GDM1 (cell line): ENCODE measurements around the gene TARM1.
"Not testable (repeated sequence)": the region's sequence is repeated elsewhere in the genome, so short reads cannot be mapped to it uniquely, and the experiment has no call there.

Experiments
- DNase-seq: peaks from one replicate; lab custom pipeline; 2025; lab: John Stamatoyannopoulos, UW

The TARM1 gene

DNA sequence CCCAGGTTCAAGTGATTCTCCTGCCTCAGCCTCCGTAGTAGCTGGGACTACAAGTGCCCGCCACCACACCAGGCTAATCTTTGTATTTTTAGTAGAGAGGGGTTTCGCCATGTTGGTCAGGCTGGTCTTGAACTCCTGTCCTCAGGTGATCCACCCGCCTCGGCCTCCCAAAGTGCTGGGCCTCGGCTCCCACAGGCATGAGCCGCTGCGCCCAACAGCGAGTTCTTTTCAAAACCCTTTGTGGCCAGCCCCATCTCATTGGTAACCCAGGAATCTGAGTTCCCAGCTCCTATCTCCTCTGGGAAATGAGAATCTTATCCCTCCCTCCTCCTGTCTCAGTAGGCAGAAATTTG is 18.7 kb upstream of the TARM1 start:
- DNase-seq = not testable (repeated sequence)

DNA sequence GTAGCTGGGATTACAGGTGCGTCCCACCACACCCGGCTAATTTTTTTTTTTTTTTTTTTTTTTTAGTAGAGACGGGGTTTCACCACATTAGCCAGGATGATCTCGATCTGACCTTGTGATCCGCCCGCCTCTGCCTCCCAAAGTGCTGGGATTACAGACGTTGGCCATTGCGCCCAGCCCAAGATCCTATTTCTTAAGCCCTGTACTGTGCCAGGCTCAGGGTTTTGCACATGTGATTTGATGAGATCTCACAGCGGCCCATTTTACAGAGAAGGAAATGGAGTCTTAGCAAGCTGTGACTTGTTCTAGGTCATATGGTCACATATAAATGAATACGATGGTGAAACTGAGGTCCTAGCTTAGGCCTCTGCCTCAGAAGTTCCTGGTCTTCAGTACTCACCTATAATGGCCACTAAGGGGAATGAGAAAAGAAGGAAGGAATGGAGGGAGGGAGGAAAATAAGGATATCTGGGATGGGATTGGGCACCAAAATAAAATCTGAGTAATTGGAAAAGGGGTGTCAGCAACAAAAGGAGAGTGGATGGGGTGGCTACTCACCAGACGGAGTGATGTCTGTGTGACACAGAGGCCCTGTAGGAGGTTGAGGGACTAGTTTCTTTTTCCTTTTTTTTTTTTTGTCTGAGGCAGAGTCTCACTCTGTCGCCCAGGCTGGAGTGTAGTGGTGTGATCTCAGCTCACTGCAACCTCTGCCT is 18.2 kb upstream of the TARM1 start:
- no peak for DNase-seq

DNA sequence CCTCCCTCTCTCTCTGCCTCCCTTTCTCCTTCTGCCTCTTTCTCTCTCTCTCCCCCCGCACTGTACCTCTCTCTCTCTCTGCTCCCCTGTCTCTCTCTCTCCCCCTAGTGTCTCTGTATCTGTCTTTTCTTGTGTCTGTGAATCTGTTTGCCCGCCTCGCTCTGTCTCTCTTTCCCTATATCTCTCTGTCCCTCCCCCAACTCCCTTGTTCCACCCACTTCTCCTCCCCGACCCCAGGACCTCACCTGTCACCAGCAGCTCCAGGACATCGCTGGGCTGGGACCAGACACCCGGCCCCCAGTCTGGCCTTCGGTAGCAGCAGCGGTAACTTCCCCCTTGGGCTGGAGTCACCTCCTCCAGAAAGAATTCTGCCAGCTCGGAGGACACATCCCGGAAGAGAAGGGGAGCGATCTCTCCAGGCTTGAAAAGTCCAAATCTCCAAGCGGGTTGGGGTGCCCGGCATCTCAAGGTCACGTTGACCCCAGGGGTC is 15.5 kb upstream of the TARM1 start:
- no peak for DNase-seq

DNA sequence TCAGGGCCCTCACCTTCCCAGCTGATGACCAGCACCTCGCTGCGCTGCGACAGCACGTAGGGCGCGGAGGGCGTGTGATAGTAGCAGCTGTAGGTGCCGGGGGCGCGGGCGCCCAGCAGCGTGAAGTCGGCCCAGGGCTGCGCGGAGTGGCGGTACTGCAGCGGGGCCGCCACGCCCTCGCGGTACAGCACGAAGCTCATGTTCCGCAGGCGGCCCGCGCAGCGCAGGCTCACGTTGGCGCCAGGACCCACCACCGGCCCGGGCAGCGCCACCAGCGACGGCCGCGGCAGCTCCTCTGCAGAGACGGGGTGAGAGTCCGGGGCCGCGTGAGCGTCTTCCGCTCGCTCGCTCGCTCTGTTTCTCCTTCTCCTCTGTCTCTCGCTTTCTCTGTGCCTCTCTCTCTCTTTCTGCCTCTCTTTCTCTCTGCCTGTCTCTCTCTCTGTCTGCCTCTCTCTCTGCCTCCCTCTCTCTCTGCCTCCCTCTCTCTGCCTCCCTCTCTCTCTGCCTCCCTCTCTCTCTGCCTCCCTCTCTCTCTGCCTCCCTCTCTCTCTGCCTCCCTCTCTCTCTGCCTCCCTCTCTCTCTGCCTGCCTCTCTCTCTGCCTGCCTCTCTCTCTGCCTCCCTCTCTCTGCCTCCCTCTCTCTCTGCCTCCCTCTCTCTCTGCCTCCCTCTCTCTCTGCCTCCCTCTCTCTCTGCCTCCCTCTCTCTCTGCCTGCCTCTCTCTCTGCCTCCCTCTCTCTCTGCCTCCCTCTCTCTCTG is 14.9 kb upstream of the TARM1 start:
- not testable (repeated sequence) for DNase-seq

- DNase-seq = no peak
Measured at GRCh38 chr19:54095136-54095858, 14.1 kb upstream of the TARM1 start.

GRCh38 chr19:54094426-54095000 is 13.3 kb upstream of the TARM1 start:
- peak; percentile 67 for DNase-seq

- no peak for DNase-seq
Measured at GRCh38 chr19:54084410-54084809, 3.2 kb upstream of the TARM1 start.

GRCh38 chr19:54077334-54077733 is 3.8 kb downstream of the TARM1 start:
- peak; percentile 45 for DNase-seq

DNA sequence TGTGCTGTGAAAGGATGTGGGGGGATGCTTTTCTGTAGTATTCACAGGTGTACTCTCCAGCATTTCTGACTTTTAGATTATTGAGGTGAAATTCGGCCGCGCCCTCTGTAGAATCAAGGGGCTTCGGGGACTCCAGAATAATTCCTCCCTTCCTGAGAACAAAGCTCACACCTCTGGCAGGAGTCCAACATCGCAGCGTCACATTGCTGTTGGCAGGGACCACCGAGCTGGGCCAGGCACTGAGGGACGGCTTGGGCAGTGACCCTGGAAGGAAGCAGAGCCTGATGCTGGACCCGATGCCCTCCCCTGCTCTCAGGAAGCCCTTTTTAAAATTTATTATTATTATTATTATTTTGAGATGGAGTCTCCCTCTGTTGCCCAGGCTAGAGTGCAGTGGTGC is 6.3 kb downstream of the TARM1 start:
- DNase-seq = no peak

DNA sequence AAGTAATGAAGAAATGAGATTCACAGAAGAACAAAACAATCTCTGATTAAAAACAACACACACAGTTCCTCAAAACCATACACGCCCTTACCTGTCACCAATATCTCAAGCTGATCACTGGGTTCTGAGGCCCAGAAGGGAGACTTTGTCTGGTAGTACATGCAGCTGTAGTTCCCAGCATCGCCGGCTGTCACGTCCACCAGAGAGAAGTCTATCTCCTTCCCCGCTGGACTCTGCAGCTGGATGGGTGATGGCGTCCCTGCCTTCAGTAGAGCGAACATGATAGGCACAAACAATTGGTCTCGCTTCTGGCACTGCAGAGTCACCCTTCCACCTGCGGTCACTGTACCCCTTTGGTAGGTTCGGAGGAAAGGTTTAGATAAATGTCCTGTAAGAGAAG is 7.3 kb downstream of the TARM1 start:
- no peak for DNase-seq

DNA sequence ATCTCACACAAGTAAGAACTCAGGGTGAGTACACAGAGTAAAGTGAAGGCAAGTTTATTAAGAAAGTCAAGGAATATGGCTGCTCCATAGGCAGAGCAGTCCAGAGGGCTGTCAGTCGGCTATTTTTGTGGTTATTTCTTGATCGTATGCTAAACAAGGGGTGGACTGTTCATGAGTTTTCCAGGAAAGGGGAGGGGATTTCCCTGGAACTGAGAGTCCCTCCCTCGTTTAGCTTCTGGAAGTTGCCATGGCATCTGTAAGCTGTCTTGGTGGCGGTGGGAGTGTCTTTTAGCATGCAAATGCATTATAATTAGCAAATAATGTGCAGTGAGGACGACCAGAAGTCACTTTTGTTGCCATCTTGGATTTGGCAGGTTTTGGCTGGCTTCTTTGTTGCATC is 11.7 kb downstream of the TARM1 start:
- DNase-seq = no peak

DNA sequence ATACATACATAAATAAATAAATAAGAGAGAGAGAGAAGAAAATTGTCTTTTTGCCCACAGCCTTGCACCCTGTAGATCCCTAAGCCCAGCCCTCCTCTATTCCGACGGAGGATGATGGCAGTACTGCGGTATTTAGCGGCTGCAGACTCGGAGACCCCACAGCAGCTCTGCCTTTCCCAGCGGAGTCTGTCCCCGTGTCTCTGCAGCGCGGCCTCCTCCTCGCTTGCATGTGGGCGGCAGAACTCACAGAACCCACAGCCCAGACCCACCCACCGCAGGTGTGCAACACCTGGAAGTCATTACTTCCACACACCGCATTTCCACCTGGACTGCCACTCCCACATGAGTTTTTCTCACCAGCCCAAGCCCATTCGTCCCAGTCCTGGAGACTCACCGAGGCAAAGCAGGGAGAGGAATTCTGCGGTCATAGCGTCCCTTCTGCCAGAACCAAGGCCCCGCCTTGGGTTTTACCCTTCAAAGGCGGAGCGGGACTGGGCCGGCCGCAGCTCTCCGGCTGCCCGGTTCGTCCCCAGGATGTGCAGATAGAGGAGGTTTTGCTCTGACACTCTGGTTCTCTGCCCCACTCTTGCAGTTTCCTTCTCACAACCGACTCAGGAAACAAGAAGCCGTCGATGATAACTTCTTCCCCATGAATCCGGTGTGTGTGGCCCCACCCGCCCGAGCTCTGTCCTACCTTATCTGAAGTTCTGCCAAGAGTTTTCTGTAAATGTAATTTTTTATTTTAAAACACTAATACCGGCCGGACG is 17.6 kb downstream of the TARM1 start, which contains the start of gene VSTM1:
Gene VSTM1, minus strand, starts transcription at position 548 of the 767 bp plus-strand sequence. Its CDS starts 120 bp downstream, at position 428.
- peak; percentile 29 for DNase-seq

GRCh38 chr19:54062643-54063042 is 18.5 kb downstream of the TARM1 start:
- peak; percentile 28 for DNase-seq

- DNase-seq = no peak
Measured at GRCh38 chr19:54047616-54048015, 33.5 kb downstream of the TARM1 start.

DNA sequence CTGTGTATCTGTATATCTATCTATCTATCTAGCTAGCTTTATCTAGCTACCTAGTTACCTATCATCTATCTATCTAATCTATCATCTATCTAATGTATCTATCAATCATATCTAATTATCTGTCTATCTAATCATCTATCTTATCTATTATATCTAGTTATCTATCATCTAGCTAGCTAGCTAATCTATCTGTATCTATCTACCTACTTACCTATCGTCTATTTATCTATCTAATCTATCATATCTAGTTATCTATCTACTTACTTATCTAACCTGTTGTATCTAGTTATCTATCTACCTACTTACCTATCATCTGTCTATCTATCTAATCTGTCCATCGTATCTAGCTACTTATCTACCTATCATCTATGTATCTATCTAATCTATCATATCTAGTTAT is 35.4 kb downstream of the TARM1 start:
- DNase-seq = no peak

- DNase-seq = no peak
Measured at GRCh38 chr19:54042989-54043388, 38.2 kb downstream of the TARM1 start.

DNA sequence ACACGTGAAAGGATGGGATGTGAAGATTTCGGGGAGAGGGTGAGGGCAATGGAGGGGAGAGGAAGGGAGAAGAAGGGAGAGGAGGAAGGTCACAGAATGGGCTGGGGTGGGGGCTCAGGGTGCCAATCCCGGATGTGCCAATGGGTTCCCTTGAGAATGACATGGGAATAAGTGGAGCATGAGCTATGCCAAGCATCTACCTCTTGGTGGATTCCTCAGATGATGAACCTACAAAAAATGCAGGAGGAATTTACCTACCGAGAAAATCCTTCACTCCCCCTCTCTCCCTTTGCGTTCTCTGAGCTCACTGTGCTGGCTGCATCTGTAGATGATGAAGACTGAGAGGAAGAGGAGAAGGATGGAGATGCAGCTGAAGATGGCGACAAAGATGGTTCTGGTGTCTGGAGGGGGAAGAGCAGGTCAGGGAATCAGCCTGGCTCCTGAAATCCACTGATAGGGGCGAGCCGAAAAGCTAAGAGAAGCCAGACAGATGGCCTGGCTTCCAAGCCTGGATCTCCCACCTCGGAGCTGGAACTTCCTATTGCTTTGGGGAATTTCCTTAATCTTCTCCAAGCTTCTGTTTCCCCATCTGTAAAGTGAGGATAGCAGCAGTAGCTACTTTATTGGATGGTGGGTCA is 39.1 kb downstream of the TARM1 start:
- no peak for DNase-seq

GRCh38 chr19:54040003-54040402 is 41.2 kb downstream of the TARM1 start:
- no peak for DNase-seq

DNA sequence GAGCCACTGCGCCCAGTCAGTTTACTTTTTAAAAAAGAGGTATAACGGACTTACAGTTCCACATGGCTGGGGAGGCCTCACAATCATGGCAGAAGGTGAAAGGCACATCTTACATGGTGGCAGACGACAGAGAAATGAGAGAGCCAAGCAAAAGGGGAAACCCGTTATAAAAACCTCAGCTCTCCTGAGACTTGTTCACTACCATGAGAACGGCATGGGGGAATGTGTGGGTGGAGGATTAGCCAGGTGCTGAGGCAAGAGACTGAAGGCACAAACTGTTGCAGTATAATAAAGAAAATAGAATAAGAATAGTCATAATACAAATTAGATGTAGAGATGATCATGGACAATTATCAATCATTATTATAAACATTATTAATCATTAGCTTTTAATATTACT is 44.6 kb downstream of the TARM1 start:
- DNase-seq = not testable (repeated sequence)

DNA sequence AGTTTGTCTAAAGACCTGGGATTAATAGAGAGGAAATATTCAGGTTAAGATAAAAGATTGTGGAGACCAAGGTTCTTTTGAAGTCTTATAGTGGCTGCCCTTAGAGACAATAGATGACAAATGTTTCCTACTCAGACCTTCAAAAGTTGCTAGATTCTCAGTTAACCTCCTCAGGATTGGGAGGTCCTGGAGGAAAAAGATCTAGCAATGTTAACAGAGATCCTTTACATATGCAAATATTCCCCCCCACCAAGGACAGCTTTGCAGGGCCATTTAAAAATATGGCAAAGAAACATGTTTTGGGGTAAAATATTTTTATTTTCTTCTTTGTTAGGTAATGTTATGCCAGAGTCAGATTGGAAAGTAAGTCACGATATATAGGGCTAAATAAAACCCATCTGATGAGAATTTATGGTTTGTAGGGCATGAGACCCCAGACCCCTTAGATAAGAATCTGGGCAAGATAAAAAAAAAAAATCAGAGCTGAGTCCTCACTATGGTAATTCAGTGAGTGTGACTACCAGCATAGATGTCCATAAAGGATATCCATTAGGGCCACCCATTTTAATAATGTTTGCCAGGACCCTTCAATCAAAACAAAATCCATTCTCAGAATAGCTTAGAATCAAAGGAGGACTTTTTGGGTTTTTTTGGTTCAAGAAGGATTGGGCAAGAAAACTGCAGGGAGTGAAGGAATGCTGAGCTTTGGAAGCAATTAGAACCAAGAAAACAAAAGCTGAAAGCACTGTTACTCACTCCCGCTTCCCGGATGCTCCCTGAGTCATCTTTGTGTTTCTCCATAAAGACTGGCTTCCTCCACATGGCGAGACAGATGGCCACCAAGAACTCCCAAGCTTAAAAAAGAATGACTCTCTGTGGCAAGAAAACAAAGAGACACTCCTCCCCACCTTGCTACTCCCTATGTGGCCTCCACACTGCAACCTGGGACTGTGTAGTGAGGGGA is 45.7 kb downstream of the TARM1 start:
- no peak for DNase-seq
